Vagina (tissue), 2 donors: ENCODE results near the gene ZNF407.

ENCODE experiments used
- POLR2A ChIP-seq, 2 donors: fragments of 450-650 bp; IDR thresholded peaks; one replicate each; pipeline ENCODE4 v1.6.1; 2017; ENCODE audit warnings: antibody characterized with exemption in 2 of 2, mild to moderate bottlenecking in 2 of 2, moderate library complexity in 2 of 2
- TF ChIP-seq, protein P1 (sequence below), 3 experiments: fragments of 450-650 bp in 2 of 3; fragments of 200-600 bp in 1 of 3; sonication (generic) in 1 of 3; IDR thresholded peaks; one replicate each; pipeline ENCODE4 v1.5.1; 2017 to 2019; ENCODE audit warnings: antibody characterized with exemption in 3 of 3, mild to moderate bottlenecking in 2 of 3, moderate library complexity in 2 of 3

DNA sequence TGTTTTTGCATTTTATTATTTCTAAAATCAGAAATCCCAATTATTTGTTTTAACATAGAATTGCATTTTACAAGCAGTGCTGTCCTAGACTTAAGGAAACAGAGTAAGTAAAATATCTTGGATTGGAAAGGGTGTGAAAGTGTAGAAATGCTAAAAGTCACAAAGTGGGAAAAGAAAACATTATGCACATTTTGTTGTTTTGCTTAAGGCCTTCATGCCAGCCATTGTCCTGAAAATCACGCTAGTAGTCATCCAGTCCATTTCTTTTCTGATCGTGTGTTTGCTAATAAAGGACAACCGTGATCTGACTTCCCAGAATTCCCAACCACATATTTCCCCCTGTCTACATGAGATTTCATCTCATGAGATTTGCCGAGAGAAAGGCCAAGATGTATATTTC is 412.2 kb downstream of the ZNF407 start:
- TF ChIP-seq, protein P1, sequence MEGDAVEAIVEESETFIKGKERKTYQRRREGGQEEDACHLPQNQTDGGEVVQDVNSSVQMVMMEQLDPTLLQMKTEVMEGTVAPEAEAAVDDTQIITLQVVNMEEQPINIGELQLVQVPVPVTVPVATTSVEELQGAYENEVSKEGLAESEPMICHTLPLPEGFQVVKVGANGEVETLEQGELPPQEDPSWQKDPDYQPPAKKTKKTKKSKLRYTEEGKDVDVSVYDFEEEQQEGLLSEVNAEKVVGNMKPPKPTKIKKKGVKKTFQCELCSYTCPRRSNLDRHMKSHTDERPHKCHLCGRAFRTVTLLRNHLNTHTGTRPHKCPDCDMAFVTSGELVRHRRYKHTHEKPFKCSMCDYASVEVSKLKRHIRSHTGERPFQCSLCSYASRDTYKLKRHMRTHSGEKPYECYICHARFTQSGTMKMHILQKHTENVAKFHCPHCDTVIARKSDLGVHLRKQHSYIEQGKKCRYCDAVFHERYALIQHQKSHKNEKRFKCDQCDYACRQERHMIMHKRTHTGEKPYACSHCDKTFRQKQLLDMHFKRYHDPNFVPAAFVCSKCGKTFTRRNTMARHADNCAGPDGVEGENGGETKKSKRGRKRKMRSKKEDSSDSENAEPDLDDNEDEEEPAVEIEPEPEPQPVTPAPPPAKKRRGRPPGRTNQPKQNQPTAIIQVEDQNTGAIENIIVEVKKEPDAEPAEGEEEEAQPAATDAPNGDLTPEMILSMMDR (IDR thresholded peaks at IDR 0.05) = no peak
- TF ChIP-seq POLR2A (IDR thresholded peaks at IDR 0.05) = no peak
